ENCODE data around the gene FEN1. TPM values are rescaled to one million over a fixed set of nuclear protein-coding genes. Genes with fewer than 3 reads are reported as not detected.

The FEN1 gene
- total RNA-seq, 2 donors from 2014 or later, result 80.5 to 104 TPM

DNA sequence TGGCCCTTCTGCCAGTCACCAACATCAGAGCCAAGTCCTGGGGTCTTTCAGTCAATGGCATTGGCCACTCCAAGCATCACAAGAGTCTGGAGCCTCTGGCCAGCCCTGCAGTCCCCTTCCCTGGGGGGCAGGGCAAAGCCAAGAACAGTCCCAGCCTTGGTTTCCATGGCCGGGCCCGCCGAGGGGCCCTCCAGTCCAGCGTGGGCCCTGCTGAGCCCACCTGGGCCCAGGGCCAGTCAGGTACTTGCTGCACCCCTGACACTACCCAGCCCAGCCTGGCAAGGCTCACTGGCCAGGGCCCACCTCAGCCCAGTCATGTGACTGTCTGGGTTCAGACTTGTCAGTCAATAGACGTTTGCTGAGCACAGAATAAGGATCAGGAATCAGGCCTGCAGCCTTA, 11.1 kb upstream of the FEN1 start:
- H3K9me3 Mint-ChIP-seq, result no peaks in the 10 kb centered on the region
- DNase-seq (ENCODE audit: low spot score in 2 of 2) (no peak), ATAC-seq (no peak)
- no peaks in the 10 kb centered on the region for H3K36me3 Mint-ChIP-seq
- peak overlapping the region in 1 of 2 donors; percentile 49 for H3K27ac Mint-ChIP-seq

DNA sequence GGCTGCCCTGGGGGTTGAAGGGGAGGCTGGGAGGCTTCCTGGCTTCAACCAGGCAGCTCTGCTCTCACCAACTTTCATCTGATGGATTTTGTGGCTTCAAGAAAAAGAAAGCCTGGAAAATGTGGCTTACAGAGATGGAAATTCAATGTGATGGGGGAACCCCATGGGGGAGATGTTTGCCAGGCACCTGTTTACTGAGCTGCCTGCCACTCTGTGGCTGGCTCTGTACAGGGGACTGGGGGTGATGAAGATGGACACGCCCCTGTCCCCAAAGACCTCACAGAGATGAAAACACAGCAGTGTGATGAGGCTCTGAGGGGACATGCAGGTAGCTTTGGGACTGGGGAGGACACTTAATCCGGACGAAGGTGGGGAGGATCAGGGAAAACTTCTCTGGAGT, 10.4 kb upstream of the FEN1 start:
- ATAC-seq, result no peak

DNA sequence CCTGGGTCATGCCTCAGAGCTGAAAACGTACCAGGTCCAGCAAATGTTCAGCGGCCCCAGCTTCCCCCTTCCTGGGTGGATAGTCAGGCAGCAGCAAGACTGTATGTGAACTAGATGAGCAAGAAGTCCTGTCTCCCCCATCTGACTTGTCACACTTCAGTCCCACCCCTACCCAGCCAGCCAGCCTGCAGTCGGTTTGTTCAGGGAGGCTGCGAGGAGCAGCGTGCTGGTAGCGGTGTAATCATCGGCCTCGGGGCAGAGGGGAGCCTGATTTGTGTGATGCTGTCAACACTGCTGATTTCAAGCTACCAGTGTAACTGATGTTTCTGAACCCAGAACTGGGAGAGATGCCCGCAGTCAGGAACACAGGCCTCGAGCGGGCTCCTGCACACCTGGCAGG, 9.9 kb upstream of the FEN1 start:
- Mint-ChIP-seq H3K36me3 (no peaks in the 10 kb centered on the region), H3K9me3 (no peaks in the 10 kb centered on the region), H3K27ac (peak overlapping the region in 1 of 2 donors; percentile 55)
- ATAC-seq (no peak), DNase-seq (ENCODE audit: low spot score in 2 of 2) (no peak)

More for the DNA sequence above, 10.4 kb upstream of the FEN1 start:
- Mint-ChIP-seq H3K9me3 (no peaks in the 10 kb centered on the region), H3K36me3 (no peaks in the 10 kb centered on the region), H3K27ac (no peak overlapping the region)
- DNase-seq (ENCODE audit: low spot score in 2 of 2), result no peak

GRCh38 chr11:61783717-61784505, 8.8 kb upstream of the FEN1 start:
- Mint-ChIP-seq H3K36me3 (no peaks in the 10 kb centered on the region), H3K9me3 (no peaks in the 10 kb centered on the region), H3K27ac (peak overlapping the region; percentile 8 to 57)
- DNase-seq (ENCODE audit: low spot score in 2 of 2), result no peak
- ATAC-seq, result no peak

DNA sequence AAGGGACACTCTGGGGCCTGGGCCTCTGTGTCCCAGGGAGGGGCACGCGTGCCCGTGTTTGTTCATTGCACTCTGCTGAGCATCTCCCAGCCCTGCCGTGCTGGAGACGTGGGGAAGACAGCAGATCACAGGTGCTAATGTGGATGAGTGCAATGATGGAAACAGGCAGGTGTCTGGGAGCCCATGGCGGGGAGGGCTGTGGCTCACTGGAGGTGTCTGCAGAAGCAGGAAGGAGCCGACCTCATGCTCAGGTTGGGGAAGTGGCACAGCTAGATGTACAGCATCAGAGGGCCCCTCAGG, 8.3 kb upstream of the FEN1 start:
- no peaks in the 10 kb centered on the region for H3K36me3 Mint-ChIP-seq
- no peak for ATAC-seq

GRCh38 chr11:61785837-61786402, 6.8 kb upstream of the FEN1 start:
- Mint-ChIP-seq H3K27ac (no peak overlapping the region), H3K9me3 (no peaks in the 10 kb centered on the region), H3K36me3 (no peaks in the 10 kb centered on the region)
- ATAC-seq, result no peak
- no peak for DNase-seq (ENCODE audit: low spot score in 2 of 2)

More for the DNA sequence above, 8.3 kb upstream of the FEN1 start:
- H3K27ac Mint-ChIP-seq, result no peak overlapping the region
- no peaks in the 10 kb centered on the region for H3K9me3 Mint-ChIP-seq
- no peak for DNase-seq (ENCODE audit: low spot score in 2 of 2)

DNA sequence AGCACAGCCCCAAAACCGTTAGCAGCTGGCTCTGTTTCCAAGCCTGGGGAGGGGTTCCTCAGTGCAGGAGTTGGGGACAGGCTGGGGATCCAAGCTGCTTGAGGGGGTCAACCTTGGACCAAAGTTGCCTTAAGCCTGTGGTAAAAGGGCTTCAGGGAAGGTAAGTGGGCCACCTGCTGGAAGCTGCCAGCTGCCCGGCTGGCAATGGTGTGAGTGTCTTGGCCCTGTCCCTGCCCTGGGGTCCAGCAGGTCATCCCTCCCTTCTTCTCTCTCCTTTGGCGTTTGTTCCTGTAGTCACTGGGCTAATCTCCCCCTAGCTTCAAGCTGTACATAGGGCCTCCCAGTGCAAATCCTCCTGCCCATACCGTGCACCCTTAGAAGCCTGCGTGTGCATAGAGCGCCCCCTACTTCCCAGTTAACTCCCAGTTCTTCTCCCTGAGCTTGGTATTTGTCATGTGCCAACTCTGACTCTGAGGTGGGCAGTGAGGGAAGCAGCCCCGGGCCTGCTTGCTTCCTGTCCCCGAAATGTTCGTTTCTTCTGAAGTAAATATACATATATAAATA, 4.7 kb upstream of the FEN1 start:
- ATAC-seq (no peak), DNase-seq (ENCODE audit: low spot score in 2 of 2) (no peak)
- H3K9me3 Mint-ChIP-seq, result no peaks in the 10 kb centered on the region
- H3K27ac Mint-ChIP-seq, result no peak overlapping the region
- H3K36me3 Mint-ChIP-seq, result peaks cover 10 to 12% of the 10 kb centered on the region in 2 donors

DNA sequence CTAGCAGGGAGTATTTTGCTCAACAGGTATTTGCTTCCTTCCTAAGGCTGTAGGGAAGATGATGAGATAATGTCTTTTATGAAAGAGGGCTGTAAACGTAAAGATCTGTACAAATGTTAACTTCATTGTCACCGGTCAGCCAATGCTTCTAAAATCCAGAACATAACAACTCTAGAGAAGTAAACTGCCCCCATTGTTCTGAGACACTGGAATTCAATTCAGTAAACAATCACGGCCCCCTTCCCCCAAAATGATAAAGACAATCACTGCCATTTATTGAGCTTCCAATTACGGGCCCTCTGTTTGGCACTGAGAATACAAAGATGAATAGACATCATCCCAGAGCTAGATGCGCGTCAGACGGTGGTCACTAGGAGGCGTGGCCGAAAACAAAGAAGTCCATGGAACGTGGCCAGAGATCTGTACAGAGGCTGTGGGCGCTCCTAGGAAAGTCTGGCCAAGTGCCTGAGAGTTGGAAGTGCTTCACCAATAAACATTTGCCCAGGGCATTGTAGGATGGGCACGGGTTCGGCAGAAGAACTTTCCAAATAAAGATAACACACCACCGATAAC, 888 bp upstream of the FEN1 start:
- H3K36me3 Mint-ChIP-seq, result peaks cover 30 to 41% of the 10 kb centered on the region in 2 donors
- peak overlapping the region; percentile 98 to 99 for H3K27ac Mint-ChIP-seq
- H3K9me3 Mint-ChIP-seq, result no peaks in the 10 kb centered on the region
- ATAC-seq, result peak; percentile 36 to 56
- DNase-seq (ENCODE audit: low spot score in 2 of 2), result peak in 1 of 2 donors; percentile 44

DNA sequence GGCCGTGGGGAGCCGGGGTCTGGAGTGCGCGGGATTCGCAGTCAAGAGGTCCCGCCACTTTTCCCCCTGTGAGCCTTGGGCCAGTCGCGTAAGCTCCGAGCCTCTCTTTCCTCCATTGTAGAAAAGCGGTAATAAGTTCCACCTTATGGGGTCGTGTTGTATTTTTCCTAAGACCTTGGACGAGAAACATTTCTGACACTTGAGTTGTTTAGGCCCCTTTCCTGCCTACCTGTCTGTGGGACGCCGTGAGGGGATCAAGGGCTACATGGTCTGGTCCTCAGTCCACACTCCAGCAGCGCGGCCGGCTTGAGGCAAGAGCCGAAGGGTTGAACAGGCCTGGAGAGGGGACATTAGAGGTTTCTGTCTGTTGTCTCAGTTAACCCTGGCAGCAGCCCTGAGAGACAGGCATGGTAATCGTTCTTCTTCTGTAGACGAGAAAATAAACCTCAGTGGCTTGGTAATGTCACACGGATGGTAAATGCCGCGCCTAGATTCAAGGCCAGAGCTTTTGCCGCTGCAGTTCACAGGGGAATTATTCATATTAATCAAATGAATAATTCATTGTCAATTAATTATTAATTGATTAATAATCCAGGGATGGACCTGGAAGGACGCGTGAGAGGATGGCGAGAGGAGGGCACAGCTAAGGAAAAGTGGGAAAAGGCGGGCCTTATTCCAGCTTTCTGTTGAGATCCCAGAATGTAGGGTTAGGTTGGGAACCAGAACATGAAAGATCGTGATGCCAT, 545 bp downstream of the FEN1 start:
- H3K27ac Mint-ChIP-seq, result peak overlapping the region; percentile 98 to 99
- ATAC-seq (peak in 1 of 2 donors; percentile 34), DNase-seq (ENCODE audit: low spot score in 2 of 2) (no peak)
- H3K9me3 Mint-ChIP-seq, result no peaks in the 10 kb centered on the region
- H3K36me3 Mint-ChIP-seq, result peaks cover 44 to 48% of the 10 kb centered on the region in 2 donors

GRCh38 chr11:61793829-61794204, 1.1 kb downstream of the FEN1 start:
- ATAC-seq (no peak), DNase-seq (ENCODE audit: low spot score in 2 of 2) (no peak)
- no peaks in the 10 kb centered on the region for H3K9me3 Mint-ChIP-seq
- H3K27ac Mint-ChIP-seq, result peak overlapping the region; percentile 98 to 99
- H3K36me3 Mint-ChIP-seq, result peaks cover 48 to 49% of the 10 kb centered on the region in 2 donors

GRCh38 chr11:61794579-61794978, 1.9 kb downstream of the FEN1 start:
- Mint-ChIP-seq H3K36me3 (peaks cover 48 to 54% of the 10 kb centered on the region in 2 donors), H3K27ac (peak overlapping the region in 1 of 2 donors; percentile 29), H3K9me3 (no peaks in the 10 kb centered on the region)
- ATAC-seq, result no peak
- DNase-seq (ENCODE audit: low spot score in 2 of 2), result no peak

DNA sequence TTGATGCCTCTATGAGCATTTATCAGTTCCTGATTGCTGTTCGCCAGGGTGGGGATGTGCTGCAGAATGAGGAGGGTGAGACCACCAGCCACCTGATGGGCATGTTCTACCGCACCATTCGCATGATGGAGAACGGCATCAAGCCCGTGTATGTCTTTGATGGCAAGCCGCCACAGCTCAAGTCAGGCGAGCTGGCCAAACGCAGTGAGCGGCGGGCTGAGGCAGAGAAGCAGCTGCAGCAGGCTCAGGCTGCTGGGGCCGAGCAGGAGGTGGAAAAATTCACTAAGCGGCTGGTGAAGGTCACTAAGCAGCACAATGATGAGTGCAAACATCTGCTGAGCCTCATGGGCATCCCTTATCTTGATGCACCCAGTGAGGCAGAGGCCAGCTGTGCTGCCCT, 2.7 kb downstream of the FEN1 start:
- DNase-seq (ENCODE audit: low spot score in 2 of 2), result no peak
- Mint-ChIP-seq H3K9me3 (no peaks in the 10 kb centered on the region), H3K27ac (peak overlapping the region; percentile 68 to 77), H3K36me3 (peaks cover 48 to 58% of the 10 kb centered on the region in 2 donors)
- ATAC-seq, result no peak

GRCh38 chr11:61795876-61796526, 3.3 kb downstream of the FEN1 start:
- DNase-seq (ENCODE audit: low spot score in 2 of 2) (no peak), ATAC-seq (no peak)
- Mint-ChIP-seq H3K36me3 (peaks cover 48 to 58% of the 10 kb centered on the region in 2 donors), H3K9me3 (no peaks in the 10 kb centered on the region), H3K27ac (peak overlapping the region; percentile 77 to 81)

DNA sequence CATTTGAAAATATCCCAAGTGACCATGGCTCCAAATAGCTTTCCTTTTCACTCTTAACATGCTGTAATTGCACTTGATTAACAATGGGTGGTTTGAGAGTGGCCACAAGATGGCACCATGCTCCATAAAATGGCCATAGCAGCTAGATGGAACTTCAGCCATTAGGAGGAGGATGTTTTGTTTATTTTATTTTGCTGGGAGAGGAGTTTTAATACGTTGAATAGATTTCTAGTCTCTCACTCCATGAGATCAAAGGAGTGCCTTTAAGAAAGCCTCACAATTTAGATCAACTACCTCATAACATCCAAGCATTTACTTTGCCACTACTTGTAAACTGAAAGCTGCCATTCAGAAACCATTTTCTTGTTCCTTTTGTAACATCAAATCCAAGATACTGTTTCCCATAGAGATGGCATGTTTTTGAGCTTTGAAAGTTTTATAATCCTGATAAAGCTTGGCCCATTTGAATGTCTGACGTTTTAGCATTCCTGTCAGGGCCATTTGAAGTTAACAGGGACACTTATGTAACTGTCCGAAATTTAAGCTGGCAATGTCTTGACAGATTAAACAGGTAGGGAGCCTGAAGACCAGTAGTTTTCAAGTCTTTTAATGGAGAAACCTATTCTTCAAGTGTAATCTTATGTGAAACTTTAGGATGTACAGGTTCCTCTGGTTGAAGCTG, 4.7 kb downstream of the FEN1 start:
- H3K9me3 Mint-ChIP-seq, result no peaks in the 10 kb centered on the region
- no peak for ATAC-seq
- peaks cover 39 to 48% of the 10 kb centered on the region in 2 donors for H3K36me3 Mint-ChIP-seq

DNA sequence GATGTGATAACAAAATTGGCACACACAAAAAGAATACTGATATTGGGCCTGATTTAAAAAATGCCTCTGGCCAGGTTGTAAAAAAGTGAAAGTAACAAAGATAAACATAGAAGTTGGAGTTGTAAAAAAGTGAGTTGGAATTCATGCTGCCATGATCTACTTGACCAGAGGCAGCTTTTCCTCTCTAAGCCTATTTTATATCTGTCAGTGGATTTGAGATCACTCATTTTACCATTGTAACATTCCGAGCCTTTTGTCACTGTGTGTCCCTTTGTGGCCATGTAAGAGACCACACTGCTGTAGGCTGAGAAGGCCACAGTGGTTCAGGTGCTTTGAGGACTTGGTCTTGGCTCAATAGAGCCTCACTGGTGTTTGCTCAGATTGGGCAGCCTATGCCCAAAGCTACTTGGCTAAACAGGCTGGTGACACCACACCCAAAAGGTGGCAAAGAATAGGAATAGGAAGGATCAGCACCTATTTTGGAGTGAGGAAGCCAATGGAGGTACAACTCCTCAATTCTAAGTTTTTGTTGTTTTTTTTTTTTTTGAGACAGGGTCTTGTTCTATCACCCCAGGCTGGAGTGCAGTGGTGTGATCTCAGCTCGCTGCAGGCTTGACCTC, 7.1 kb downstream of the FEN1 start:
- H3K9me3 Mint-ChIP-seq, result no peaks in the 10 kb centered on the region
- H3K27ac Mint-ChIP-seq, result no peak overlapping the region
- ATAC-seq, result no peak

More for the DNA sequence above, 4.7 kb downstream of the FEN1 start:
- peak in 1 of 2 donors; percentile 45 for DNase-seq (ENCODE audit: low spot score in 2 of 2)
- no peak overlapping the region for H3K27ac Mint-ChIP-seq

More for the DNA sequence above, 7.1 kb downstream of the FEN1 start:
- DNase-seq (ENCODE audit: low spot score in 2 of 2), result no peak
- H3K36me3 Mint-ChIP-seq, result peaks cover 25 to 46% of the 10 kb centered on the region in 2 donors

Data from activated naive CD4-positive, alpha-beta T cell treated with anti-CD3 and anti-CD28 coated beads, Interleukin-2, amount 50 U/mL, for 72 hours (primary cell).